OCI-LY1 (cell line): ENCODE data around the gene ETS2.

Source experiments
- CTCF ChIP-seq: fragments of 200-600 bp; sonication (generic), shearing (Covaris generic); IDR thresholded peaks from 2 replicates; pipeline ENCODE4 v1.5.1; 2017; ENCODE audit warnings: mild to moderate bottlenecking, antibody characterized with exemption, low read length, moderate library complexity, mixed read lengths
- EZH2 ChIP-seq: fragments of 200-600 bp; sonication (generic), shearing (Covaris generic); IDR thresholded peaks from 2 replicates; pipeline ENCODE4 v1.8.0; 2017; ENCODE audit warnings: borderline replicate concordance, mixed run types, mild to moderate bottlenecking, antibody characterized with exemption, low read length, moderate library complexity, mixed read lengths

GRCh38 chr21:38830671-38831525, 25.2 kb downstream of the ETS2 start:
- TF ChIP-seq CTCF (no peak), EZH2 (no peak)
